Left forelimb (tissue), 1 donor: ENCODE data around the gene MDM1.

Source experiments
- DNase-seq: peaks from one replicate; pipeline ENCODE4 v3.0.0-alpha.2; 2018; ENCODE audit warnings: low spot score

The MDM1 gene

DNA sequence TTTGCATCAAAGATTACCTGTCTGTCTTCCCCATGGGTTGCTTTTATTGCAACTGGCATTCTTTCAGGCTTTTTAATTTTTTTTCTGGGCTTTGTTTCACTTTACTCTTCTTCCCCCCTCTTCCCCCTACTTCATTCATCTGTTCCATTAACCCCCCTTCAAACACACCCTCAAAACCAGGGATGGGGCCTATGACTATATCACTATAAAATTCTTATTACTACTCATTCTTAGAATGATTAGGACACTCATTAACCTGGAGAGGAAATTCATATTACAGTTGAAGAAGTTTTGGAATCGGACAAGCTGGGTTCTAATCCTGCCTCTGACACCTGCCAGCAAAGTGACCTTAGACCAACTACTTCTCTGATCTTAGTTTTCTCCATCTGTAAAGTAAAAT, 24.8 kb upstream of the MDM1 start:
- DNase-seq, result no peak

- no peak for DNase-seq
These were observed 24.0 kb upstream of the MDM1 start for GRCh38 chr12:68356060-68356695.

DNA sequence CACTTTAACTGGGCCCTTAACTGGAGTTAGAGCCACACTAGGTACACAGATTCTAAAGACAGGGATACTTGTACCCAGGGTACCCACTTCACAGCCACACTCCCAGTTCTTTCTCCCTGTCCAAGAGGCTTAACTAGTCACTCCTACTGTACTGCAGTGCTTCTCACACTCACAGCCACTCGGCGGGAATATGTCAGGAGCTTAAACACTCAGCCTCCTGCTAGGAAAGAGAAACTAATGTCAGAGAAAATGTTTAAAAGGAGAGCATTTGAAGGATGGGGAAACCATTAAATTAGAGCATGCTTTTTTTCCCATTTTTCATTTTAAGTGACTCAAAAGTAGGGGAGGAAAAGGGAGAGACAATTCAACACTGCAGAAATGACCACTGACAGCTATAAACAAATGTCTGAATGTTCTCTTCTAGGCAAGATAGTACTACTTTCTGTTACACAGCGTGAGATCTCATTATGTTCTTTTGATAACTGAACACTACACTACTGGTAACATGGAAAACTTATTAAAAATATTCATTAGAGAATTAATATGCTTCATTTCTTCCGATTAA, 22.9 kb upstream of the MDM1 start:
- DNase-seq, result no peak

GRCh38 chr12:68352067-68352466, 19.9 kb upstream of the MDM1 start:
- DNase-seq, result no peak

DNA sequence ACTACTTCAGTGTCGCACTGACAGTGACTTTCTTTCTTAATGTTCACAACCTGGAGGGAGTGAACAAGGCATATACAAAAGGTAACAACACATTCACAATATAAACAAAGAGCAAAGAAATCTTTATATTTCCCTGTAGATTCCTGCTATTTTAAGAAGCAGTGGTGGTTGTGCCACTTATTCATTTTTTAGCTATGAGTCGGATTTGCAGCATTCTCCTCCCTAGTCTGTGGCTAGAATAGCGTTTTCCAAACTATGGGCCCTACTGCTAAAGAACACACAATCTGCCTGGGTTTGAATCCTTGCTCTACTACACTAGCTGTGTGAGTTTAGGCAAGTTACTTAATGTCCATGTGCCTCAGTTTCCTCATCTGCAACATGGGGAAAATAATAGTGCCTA, 18.6 kb upstream of the MDM1 start:
- DNase-seq, result no peak

- no peak for DNase-seq
These were observed 17.9 kb upstream of the MDM1 start for GRCh38 chr12:68349921-68350606.

DNA sequence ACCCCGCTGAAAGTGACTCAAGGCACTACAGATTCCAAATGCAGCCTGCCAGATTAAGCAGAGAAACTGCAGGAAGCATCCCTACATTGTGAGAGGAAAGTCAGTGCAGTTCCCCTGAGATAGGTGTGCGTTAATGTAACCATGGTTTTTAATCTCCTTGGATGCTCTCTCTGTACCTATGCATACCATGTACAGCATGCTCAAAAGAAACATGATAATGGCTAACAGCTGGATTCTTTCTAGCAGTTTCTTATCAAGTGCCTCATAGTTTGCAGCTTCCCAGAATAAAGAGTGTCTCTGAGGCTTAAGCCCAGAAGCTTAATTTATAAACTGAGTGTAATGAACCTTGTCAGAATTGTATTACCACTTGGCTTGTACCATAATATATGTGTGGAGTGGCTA, 17.1 kb upstream of the MDM1 start:
- no peak for DNase-seq

DNA sequence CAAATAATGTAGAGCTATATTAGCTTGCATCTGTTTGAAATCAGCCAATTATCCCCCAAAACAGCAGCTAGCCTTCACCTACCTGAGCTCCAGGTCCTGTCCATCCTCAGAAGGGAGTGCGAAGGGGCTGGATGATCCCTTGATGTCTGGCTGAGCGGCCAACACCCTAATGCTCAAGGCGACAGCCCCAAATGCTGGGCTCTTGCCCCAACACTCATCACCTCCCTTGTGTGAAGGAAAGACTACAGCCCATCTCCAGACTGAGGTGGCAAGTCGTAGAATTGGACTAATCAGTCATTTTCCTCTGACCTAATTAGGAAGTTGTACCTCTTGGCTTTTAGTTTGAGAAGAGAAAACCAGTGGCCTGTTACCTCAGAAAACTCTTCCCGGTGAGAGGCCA, 16.3 kb upstream of the MDM1 start:
- no peak for DNase-seq

DNA sequence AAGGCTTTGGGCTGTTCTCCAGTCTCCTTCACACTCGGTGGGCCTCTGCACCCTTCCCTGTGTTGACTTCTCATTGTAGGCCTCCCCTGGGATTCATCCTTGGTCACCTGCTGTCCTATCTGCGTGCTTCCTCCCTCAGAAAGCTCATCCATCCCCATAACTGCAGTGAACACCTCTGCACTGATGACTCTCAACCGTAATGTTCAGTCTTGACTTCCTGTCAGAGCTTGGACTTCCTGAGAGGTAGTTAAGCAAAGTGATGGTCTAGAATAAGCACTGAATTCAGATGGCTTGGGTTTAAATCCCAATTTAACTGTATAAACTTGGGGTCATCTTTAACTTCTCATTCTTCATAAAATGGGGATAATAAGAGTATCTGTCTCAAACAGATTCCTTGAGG, 13.6 kb upstream of the MDM1 start:
- no peak for DNase-seq

- DNase-seq, result no peak
These were observed 12.0 kb upstream of the MDM1 start for GRCh38 chr12:68344126-68344525.

GRCh38 chr12:68342966-68343365, 10.8 kb upstream of the MDM1 start:
- DNase-seq, result no peak

DNA sequence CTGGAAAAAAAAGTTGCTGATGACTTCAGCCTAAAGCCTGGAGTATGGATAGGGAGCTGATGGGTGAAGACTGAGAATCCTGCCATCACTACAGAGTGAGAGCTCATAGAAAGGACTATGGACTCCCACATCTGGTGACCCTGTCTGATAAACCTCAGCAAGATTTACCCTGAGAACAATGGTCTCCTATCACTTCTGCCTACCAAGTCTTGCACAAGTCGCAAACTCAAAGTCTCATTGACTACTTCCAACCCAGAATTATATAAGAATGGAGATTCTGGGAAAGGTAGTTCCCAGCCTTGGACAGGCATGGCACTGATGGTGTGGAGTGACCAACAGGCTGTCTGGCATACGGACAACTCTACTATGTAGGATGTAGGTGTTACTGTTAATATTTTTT, 9.7 kb upstream of the MDM1 start:
- DNase-seq, result no peak

DNA sequence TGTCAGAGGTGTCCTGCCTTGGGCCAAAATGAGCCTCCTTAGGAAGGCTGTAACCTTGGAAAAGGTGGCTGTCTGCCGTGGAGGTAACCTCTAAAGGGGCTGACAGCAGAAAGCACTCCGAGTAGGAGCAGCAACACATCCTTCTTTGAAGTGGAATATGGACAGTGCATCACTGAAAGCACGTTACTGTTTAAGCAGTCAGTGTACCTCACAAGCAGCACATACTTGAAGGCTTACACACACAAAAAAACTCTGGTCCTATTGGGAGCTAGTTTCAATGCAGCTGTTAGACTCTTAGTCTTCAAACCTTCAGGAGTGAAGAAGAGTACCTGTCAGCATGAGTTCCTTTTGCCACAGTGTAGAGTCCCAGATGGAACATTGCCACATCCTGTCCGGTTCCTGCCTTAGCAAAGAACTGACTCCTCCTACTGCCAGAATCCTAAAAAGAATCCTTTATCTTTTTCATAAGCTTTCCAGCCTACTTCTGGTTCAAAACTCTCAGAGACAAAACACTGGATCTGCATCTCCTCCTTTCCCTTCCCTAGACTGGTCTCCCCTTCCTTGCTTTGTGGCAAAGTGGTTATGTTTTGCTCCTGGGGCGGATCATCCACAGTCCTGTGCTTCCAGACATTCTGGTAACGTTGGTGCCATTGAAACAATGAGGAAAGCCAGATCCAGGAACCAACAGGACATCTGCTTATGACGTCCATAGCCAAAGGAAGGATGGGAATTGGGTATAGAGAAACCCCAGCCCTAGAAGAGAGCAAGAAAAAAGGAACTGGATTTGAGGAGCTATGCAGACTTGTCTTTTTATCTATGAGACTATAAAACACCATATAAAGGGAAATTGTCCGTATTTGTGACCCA, 8.5 kb upstream of the MDM1 start:
- DNase-seq, result no peak

DNA sequence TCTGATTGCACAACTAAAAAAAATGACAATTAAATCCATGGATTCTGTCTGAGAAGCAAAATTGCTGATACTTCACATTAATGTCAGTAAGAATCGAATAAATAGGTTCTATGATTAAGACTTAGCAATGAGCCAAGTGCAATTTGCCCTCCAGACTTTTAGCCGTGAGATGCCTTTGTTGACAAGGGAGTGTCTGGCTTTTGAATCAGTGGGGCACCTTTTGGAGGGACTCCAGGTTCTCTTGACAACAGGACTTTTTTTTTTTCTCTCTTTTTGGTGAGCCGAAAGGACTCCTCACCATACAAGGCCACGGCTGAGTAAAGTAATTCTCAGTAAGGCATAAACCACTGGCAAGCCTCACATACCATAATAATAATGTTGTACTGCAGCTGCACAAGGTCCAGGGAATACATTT, 4.7 kb upstream of the MDM1 start:
- no peak for DNase-seq

GRCh38 chr12:68335462-68335861, 3.3 kb upstream of the MDM1 start:
- no peak for DNase-seq

DNA sequence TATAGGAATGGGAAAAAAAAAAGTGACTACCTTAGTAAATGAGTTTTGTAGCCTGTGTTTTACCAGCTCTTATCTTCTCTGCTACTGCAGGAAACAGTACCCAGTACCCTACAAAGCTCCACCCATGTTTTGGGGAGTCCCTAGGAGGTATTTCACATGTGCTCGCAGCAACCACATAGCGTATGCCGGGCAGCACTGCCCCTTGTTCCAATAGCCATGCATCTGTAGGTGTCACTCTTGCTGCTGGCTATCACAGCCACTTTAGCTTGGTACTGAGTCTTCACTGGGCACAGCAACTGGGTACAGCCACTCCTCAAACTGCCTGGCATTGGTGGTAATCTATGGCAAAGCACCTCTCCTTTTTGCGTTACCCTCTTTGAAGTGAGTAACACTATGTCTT, 2.0 kb upstream of the MDM1 start:
- DNase-seq, result no peak

- DNase-seq, result no peak
These were observed 817 bp upstream of the MDM1 start for GRCh38 chr12:68332728-68333630.

DNA sequence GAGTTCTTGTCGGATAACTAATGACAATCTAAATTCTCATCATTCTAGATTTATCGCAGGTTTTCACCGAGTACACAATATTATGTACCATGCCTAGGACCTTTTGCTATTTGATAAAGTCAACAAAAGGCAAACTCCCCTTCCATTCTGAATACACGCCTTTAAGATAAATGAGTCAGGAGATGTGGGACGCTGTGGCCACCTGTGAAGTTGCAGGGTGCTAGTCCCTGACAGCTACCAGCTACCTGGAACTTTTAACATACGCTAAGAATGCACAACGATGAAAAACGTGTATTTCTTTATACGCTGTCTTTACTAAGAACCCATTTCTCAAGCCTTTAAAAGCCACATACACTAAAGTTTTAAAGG, 678 bp downstream of the MDM1 start:
- DNase-seq, result no peak

DNA sequence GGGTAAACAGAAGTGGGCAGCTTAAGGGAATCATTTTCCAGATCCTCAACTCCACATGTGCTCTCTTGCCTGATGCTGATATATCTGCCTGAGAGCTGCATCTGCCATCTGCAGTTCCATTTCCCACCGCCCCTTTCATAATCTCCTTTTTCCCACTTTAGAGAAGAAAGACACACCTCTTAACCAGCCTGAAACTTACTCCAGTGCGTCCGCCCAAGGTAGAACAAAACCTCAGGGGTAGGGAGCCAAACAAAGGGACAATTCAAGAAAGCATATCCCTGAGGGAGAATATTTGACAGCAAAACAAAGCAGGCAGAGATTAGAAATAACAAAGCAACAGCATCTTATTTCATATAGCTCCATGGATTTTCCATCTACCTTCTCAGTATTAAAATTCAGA, 4.3 kb downstream of the MDM1 start:
- no peak for DNase-seq

GRCh38 chr12:68326716-68327115, 5.4 kb downstream of the MDM1 start:
- DNase-seq, result no peak

DNA sequence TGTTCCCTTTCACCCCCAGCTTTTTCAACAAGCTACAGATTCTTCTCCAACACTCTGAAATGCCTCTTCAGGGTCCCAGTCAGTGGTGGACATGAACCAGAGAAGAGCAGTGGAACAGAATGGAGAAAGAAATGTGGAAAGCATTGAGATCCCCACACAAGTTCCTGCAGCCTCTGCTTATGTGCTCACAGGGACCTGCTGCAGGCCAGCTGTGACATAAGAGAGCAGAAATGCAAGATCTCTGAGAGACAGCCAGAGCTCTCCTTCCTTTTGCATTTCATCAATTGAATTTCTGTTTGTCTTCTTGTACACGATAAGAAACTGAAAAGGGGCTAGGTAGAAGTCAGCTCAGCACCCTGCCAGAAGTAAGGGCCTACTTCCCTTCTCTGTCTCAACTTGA, 6.2 kb downstream of the MDM1 start:
- DNase-seq, result no peak

- DNase-seq, result no peak
These were observed 7.6 kb downstream of the MDM1 start for GRCh38 chr12:68324531-68324930.
